ENCODE measurements around the gene TMEM185B.

DNA sequence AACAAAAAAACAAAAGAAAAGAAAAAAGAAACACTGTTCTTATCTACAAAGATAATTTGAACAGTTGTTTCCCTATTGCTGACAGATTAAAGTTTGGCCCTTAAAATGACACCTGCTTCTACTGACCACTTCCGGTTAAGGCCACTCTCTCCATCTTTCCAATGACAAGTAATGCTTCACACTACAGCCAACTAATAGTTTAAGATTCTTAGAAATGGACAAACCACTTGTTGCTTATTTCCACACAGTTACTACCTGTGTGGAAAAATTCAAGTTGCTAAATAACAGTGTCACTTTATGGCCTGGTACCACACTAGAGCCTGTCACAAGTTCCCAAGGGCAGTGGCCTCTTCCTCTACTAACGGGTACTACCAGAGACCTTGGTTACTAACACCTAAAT, 2.4 kb downstream of the TMEM185B start:
- TF ChIP-seq POLR2A (IDR thresholded peaks at IDR 0.05; ENCODE audit: low read length) (no peak), GATA1 (IDR thresholded peaks at IDR 0.05; ENCODE audit: low read depth, low read length) (no peak)

Data from erythroblast (primary cell).